Activated CD4-positive, alpha-beta T cell treated with anti-CD3 and anti-CD28 coated beads for 1 hour (primary cell): Measurements from ENCODE around the gene NKD1.

Experiments used
- DNase-seq: peaks from one replicate; pipeline ENCODE4 v3.0.0-alpha.2; 2020

The NKD1 gene

DNA sequence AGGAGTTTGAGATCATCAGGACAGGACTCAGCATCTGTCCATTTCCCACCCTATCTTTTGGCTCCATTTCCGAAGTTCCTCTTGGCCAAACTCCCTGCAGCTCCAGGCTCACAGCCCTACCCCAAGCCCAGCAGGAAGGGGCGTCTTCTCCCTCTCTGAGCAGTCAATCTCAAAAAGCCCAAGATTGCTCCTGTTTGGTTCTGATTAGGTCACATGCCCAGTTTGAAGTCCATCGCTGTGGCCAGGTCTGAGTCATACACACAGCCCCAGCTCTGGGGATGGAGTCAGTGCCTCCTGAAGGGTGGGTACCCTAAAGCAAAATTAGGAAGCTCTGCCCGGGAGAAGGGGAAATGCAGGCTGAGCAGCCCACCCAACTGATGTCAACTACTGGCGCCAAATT is 109.0 kb downstream of the NKD1 start:
- DNase-seq: no peak

DNA sequence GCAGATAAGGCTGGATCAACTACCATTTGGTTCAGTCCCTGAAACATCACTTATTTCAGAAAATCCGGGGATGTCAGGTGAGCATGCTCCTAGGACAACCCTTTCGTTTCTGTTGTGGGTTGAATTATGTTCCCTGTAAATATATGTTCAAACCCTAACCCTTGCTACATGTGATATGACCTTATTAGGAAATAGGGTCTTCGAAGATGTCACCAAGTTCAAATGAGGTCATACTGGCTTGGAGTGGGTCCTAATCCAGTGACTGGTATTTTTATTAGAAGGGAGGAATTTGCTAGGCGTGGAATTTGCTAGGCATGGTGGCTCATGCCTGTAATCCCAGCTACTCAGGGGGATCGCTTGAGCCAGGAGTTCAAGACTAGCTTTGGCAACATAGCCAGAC is 111.6 kb downstream of the NKD1 start:
- DNase-seq: no peak

DNA sequence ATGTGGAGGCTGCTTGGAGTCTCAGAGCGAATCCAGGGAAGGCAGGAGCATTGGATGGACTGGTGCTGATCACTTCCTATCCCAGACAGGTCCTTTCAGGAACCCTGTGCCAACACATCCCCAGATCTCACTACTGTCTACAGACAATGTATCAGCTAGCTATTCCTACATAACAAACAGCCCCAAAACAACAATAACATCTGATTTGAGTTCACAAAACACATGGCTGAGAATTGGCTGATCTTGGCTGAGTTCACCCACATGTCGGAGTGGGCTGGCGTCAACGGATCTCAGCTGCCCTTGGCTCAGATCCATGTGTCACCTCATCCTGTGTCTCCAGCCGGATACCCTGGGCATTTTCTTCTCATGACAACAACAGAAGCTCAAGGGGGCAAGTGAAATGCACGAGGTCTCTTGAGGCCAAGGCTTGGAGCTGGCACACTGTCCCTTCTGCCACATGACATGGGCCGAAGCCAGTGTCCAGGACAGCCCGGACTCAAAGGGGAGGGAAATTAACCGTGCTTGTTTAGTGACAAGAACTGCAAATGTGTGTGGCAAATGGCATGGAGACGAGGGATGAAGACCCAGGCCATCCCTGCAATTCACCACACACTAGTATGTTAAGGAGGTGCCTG is 114.2 kb downstream of the NKD1 start:
- DNase-seq: no peak

DNA sequence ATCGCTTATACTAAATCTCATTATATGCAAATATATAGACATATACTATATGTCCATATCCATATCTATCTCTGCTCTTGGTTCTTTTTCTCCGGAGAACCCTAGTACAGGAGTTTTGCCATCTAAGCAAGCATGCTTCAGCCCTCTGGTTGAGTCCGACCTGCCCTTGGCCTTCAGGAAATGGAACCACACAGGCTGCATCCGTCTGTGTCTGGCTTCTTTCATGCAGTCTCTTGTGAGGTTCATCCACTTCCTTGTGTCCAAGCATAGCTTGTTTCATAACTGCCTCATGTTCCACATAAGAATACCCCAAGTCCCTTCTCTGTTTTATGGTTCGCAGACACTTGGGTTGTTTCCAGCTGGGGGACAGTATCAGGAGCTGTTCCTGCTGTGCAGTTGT is 116.1 kb downstream of the NKD1 start:
- DNase-seq: no peak

DNA sequence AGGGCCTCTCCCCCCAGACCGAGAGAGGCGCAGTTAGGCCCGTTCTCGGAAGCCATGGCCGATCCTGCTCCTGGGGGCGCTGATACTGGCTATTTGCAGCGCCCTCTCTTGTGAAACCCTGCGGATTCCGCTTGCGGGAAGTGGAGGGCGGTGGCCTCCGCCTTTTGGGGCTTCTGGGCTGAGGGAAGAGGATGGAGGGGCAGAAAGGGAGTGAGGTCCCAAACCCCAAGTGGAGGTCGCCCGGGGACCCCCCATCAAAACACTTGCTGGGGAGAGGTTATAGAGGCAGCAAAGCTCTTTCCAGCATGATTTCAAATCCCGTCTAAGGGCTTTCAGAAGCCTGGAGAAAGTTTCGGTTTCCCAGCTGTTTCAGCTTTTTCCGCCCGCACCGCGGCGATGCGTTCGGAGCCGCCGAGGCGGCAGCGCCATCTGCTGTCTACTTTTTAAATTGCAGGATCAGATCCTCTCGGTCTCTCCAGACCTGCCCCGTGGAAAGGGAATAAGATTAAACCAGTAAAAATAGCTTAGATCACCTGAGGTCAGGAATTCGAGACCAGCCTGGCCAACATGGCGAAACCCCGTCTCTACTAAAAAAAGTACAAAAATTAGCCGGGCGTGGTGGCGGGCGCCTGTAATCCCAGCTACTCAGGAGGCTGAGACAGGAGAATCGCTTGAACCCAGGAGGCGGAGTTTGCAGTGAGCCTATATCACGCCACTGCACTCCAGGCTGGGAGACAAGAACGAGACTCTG is 117.1 kb downstream of the NKD1 start:
- DNase-seq: peak; percentile 83

DNA sequence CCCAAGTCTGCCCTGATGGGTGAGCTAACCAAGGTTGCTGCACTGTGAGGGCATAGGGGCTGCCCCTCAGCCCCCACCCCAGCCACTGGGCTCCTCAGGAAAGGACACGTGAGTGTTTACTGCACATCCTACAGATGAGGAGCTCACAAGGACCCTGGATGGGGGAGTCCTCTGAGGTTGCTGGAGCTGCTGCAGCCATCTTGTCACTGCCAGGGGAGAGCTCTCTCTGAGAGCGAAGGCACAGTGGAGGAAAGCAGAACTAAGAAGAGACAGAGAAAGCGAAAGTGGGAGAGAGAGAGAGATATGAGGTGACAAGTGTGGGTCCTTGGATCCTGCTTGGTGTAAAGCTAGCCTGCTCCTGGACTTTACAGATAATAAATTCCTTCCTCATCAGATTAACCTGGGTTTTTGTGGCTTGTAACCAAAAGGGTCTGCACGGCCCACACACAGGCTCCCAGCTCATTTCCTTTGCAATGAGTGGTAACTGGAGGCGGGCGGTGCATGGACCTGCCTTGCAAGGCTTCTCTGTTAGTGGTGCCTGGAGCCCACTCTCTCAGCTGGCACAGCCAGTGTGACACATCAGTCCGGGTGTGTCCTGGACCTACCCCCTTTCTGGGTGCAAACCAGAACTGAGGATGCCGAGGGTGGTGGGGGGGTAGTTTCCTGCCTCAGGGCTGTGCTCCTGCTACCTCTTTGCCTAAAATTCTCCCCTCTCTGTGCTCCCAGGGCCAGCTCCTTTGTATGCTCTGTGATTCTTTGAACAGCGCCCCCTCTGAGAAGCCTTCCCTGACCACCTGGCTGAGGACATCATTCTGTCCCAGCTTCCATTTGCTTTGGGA is 118.7 kb downstream of the NKD1 start:
- peak; percentile 33 for DNase-seq

DNA sequence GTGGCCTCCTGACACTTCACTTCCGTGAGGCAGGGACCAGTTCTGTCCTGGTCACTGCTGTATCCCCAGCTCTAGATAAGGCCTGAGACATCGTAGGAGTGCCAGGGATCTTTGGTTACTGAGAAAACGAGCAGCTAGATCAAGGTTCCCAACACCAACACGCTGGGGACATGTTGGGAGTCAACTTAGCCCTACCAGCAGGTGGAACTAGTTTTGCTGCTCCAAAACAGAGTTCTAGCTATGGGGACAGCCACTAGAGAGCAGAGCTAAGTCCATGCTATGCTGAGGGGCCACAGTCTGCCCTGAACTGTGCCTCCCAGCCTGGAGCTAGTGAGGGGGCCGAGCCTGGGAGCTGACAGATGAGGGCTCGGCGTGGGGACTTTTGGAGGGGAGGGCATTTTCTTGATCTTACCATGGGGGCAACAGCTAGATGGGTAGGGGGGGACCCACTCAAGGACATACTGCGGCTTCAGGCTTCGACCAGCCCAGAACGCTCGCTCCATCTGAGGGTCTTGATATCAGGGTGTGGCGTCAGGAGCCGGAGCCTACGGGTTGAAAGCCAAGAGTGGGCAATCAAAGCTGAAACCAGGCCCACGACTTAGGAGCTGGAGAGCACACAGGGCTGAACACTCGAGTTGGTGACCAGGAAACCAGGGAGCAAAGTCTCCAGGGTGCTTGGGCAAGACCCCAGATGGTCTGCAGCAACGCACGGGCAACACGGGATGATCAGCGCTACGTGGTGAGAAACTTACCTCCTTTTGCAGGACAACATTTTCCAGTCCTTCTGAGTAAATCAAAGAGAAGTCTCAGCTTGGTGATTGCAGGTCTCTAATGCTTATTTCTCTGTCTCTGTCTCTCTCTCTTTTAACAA is 119.5 kb downstream of the NKD1 start:
- no peak for DNase-seq

DNA sequence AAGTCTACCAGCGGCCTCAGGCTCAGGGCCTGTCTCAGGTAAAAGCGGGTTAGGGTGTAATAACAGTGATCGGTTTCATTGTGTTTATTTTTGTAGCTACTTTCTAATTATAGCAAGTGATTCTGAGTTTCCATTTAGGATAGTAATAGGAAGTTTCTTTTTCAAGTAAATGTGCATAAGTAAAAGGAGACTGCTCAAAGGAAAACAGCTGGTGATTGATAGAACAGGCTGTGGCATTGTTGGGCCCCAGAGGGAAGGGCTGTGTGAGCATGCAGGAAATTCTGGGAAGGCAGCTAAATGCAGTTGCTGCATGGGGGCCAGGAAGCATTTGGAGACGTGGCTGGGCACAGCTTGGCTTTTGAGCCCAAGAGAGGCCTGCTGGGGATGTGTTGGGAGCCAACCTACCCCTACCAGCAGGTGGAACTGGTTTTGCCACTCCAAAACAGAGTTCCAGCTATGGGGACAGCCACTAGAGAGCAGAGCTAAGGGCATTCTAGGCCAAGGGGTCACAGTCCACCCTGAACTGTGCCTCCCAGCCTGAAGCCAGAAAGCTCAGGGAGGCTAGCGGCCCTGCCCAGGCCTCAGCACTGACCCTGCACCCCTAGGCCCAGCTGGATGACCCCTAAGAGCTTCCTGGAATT is 120.3 kb downstream of the NKD1 start:
- DNase-seq: no peak

DNA sequence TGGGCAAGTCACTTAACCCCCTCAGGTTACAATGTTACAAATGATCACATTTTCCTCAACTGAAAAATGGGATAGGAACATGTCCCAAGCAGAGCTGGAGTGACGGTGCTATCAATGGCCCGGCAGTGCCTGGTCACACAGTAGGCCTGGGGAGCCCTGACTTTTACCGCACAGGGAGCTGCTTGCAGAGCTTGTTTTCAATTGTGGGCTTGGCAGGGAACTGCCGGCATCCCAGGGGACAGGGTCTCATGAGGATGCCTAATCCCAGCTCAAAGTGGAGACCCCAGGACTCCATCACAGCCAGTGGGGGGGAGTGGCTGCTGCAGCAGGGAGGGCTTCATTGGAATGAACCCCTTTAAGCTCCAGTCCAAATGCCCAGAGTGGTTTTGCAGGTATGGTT is 121.5 kb downstream of the NKD1 start:
- DNase-seq: no peak

DNA sequence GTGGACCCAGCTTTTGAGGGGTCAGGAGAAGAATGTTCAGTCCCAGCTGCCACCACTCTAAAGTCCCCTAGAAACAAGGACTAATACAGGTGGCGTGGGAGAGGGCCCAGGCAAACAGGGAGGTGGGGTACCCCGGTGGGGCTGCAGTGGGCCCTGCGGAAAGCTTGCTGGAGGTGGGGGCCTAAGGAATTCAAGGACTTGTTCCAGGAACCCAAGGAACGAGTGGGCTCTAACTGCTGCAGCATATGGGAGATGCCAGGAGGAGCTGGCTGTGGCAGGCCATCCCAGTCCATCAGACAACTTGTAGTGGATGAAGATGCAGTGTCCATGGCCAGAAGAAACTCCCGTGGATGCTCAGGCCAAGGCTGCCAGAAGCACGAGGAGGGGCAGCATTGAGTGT is 122.3 kb downstream of the NKD1 start:
- no peak for DNase-seq

DNA sequence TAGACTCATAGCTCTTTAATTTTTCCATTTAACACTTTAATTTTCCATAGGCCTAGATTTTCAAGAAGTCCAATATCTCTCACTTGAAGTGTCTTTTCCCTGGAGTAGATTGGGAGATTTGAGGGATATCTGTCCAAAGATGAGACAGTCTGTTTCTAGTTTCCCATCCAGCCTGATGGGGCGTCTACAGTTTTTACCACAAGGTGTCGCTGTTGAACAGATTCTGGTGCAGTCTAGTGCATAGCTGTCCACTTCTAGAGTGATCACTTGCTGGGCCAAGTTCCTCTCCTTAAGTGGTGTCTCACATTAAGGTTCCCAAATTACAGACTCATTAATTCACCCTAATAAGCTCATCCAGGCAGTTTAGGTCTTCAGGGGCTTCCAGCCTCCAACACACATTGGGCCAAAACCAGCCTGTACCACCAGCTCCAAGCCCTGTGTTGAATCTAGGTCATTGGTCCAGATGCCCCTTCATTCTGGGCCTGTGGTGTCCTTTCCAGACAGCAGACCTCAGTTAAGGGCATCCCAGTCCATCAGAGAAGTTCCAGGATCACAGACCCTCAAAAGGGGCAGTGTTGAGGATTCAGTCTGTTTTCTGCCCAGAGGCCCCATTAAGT is 123.6 kb downstream of the NKD1 start:
- no peak for DNase-seq

DNA sequence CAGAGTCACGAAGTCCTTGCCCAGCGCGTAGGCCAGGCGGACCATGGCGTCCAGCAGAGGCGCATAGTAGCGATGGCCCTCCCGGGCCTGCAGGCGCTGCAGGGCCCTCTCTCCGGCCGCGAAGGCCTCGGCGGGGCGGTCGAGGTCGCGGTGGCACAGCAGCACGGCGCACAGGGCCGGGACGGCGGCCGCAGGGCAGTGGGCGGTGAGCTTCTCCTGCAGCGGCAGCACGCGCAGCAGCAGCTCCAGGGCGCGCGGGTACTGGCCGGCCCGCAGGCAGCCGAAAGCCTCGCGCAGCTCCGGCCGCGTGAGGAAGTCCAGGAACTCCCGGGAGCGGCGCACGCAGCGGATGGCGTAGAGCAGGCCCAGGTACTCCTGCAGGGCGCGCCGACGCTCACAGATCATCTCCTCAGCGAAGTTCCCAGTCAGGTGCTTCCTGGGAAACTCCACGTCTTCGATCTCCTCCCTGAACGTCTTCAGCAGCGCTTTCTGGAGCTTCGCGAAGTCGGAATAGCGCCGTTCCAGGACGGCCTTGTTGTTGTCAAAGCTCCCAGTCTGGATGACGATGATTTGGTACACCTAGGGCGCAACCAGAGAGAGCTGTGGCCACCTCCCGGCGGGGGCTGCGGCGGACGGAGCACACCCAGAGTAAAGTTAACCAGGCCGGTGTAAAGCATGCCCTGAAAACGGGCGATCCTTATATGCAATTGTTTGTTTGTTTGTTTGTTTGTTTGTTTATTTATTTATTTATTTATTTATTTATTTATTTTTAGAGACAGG is 125.5 kb downstream of the NKD1 start:
- no peak for DNase-seq

DNA sequence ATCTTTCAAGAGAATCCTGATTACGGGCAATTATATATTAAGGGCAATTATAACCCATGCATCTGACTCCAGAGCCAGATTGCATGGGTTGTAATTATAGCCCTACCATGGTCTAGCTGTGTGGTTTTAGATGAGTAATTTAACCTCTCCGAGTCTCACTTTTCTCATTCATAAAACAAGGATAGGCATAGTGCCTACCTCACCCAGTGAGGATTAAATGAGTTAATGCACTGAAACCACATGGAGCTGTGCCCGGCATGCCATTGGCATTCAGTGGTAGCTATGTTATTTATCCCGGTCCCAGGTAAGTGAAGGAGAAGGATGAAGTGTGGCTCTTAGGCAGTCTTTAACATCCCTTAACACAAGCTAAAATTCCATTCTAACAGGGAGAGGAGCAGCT is 126.6 kb downstream of the NKD1 start:
- DNase-seq: no peak

DNA sequence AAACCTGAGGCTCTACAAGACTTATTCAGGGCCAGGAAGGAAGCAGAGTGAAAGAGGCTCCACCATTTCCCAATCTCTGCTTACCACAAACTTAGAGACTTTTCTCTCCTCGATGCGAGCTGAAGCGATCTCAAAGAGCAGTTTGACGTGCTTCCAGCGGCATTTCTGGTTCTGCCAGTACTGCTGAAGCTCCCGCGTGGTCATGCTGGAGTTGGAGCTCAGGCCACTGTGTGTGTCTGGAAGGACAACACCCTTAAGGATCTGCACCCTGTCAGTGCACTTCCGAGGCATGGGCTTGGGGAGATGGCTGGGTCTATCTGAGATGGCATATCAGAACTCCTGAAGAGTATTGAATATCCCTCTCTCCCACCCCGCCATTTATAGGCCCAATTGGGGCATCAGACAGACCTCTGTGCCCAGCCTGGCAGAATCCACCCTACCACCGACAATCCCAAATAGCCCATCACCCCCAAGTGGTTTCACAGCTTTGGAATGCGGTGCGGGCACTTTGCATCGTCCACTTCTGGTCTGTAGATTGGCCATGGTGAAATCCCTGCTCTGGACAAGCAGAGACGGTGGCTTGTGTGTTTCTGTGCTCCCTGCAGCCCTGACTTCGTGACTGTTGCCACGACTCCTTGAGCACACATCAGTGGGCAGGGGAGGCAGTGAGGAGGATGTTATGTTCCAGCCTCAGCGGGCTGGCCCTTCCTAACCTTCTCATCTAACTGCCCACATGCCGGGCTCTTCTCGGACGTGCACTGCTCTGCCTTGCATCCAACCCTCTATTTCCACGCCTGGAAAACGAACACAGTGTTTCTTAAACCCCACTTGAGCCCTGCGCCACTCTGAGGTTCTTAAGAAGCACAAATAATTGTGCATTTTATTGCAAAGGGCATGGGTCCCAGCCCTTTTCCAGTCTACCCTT is 127.8 kb downstream of the NKD1 start:
- no peak for DNase-seq

DNA sequence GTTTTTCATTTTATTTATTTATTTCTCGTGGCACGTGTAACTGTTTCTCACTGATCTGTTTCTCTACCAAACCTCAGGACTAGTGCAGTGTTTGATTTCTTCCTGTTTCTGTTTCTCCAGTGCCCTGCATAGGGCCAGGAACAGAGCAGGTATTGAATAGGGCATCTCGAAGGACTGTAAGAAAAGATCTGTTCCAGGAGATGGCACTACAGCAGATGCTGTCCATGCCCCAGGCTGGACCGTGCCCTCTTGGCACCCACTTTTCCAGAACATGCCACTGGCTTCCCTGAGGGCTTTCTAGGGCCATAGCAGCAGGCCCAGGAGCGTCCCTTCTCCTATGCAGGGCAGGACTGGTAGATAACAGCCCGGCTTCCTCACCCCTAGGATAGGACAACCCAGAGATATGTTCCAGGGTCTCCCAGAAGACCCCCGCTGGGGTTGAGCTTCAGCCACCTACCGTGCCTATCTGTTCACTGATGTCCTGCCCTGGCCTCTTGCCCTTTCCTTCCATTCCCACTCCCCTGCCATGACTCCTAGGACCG is 128.6 kb downstream of the NKD1 start:
- DNase-seq: no peak

DNA sequence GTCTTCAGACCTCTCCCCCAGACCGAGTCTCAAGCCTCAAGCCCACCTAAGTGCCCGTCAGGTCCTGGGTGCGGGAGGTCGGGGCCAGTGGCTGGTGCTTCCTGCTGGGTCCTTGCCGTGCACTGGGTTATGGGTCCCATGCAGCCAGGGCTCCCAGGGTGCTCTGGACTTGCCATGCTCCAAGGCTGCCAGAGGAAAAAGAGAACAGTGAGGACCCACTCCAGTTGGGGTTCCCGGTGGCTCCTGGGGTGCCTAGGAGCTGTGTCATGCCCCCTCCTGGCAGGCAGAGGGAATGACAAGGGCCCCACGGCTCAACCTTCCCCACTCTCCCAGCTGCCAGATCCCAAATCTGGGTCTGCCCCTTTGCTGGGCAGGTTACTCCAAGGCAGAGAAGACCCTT is 129.2 kb downstream of the NKD1 start:
- no peak for DNase-seq

DNA sequence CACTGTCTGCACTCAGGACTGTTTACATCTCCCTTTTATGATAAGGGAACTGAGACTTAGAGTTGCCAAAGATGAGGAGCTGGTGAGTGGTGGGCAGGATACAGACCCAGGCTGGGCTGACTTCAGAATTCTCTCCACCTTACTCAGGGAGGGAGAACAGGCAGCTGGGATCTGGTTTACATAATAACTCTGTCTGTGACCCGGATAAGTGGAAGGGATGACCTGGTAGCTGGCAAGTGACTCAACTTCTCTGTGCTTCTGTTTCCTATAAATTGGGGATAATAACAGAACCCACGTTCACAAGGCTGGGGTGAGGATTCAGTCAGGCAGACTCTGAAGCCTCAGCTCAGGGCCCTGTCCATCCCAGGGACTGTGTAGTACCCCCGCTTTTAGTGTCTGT is 130.3 kb downstream of the NKD1 start:
- DNase-seq: no peak

DNA sequence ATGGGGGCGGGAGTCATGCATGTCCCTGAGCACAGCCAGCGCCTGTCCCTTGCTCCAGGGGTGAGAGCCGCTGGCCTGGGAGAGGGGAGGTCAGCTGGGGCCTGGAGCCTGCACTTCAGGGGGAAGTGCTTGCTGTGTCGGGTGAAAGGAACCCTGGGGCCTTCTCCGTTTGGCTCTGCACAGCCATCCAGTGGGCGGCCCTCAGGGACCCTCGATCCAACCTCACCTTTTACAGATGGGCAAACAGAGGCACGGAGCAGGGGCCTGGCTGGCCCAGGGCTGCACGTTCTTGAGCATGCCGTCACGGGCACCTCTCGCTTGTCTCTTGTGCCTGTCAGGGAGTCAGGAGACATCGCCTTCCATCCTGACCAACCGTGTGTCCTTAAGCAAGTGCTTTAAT is 131.1 kb downstream of the NKD1 start:
- no peak for DNase-seq

DNA sequence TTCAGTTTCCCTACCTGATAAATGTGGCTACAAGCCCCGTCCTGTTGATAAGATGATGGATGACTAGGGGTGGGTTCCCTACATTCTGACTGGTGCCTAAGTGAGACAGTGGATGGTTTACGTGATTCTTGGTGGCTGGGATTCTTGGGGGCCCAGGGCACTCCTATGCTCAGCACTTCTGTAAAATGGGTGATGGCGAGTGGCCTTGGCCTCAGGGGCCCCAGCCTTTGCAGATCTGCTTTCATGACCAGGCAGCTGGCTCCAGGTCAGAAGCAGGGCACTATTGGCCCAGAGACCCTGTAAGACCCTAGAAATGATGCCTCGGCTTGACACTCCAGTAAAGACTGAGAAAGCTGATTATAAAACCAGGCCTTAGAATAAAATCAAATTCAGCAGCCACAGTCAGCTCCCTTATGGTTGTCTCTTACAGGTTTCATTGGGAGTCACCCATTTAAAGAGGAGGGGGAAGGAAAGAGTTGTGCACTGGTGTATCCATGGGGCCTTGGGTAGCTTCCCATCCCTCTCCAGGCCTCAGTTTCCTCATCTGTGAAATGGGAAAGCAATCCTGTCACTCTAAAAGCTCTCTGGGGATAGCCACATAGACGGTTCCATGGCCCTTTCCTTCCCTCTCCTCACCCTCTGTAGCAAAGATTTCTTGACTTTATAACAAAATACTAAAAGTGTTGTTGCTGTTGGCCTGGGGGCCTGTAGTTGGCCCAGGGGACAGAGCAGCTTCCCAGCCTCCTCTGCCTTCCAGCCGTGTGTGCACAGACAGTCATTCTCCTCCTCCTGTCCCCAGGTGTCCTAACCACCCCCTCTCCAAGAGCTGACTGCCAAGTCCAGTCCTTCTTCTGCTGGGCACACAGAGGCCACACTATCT is 131.7 kb downstream of the NKD1 start:
- no peak for DNase-seq
